D341Med (cell line): Measurements from ENCODE around the gene CEBPB.
"Not testable (repeated sequence)": the region's sequence is repeated elsewhere in the genome, so short reads cannot be mapped to it uniquely, and the experiment has no call there.

ENCODE experiments used
- DNase-seq: peaks from one replicate; pipeline ENCODE4 v3.0.0; 2012; ENCODE audit warnings: low spot score

CEBPB gene

GRCh38 chr20:50170549-50171220 is 19.9 kb upstream of the CEBPB start:
- DNase-seq = peak; percentile 8

GRCh38 chr20:50172347-50173013 is 18.1 kb upstream of the CEBPB start:
- peak; percentile 37 for DNase-seq

GRCh38 chr20:50174456-50174855 is 16.2 kb upstream of the CEBPB start:
- DNase-seq = no peak

- no peak for DNase-seq
Observed at GRCh38 chr20:50175938-50176933, 14.4 kb upstream of the CEBPB start.

GRCh38 chr20:50178672-50179071 is 12.0 kb upstream of the CEBPB start:
- DNase-seq = not testable (repeated sequence)

GRCh38 chr20:50181344-50181743 is 9.3 kb upstream of the CEBPB start:
- DNase-seq = no peak

GRCh38 chr20:50182346-50182745 is 8.3 kb upstream of the CEBPB start:
- no peak for DNase-seq

- no peak for DNase-seq
Observed at GRCh38 chr20:50185426-50185825, 5.2 kb upstream of the CEBPB start.

- DNase-seq = peak; percentile 82
Observed at GRCh38 chr20:50186151-50186885, 4.3 kb upstream of the CEBPB start.

GRCh38 chr20:50186987-50187402 is 3.6 kb upstream of the CEBPB start:
- DNase-seq = no peak

- DNase-seq = peak; percentile 24
Observed at GRCh38 chr20:50187403-50188051, 3.1 kb upstream of the CEBPB start.

- no peak for DNase-seq
Observed at GRCh38 chr20:50188287-50188688, 2.3 kb upstream of the CEBPB start.

GRCh38 chr20:50188879-50189680 is 1.6 kb upstream of the CEBPB start:
- DNase-seq = no peak

- peak; percentile 44 for DNase-seq
Observed at GRCh38 chr20:50189681-50190250, 864 bp upstream of the CEBPB start.

GRCh38 chr20:50191065-50191543 is 474 bp downstream of the CEBPB start:
- DNase-seq = no peak

GRCh38 chr20:50191544-50192363 is 1.1 kb downstream of the CEBPB start:
- DNase-seq = peak; percentile 79

GRCh38 chr20:50192364-50193198 is 2.0 kb downstream of the CEBPB start:
- peak; percentile 81 for DNase-seq

GRCh38 chr20:50193199-50193835 is 2.7 kb downstream of the CEBPB start:
- DNase-seq = peak; percentile 24
